Caco-2 (cell line): Measurements from ENCODE around the gene FRY. TPM values are rescaled to one million over a fixed set of nuclear protein-coding genes. Genes with fewer than 3 reads are reported as not detected.

Source experiments
- BruUV-seq: library from RNA; stranded (reverse); fragments of 400-500 nt; replicated peaks from 2 replicates; lab custom pipeline; 2021; lab: Mats Ljungman, UMichigan
- CTCF ChIA-PET: fragments of 300-600 bp; sonication (Branson Sonifier 250); formaldehyde crosslinking; loops from one replicate; lab custom pipeline; 2022; ENCODE audit warnings: antibody characterized with exemption; lab: Charles Lee
- POLR2A ChIA-PET: fragments of 300-600 bp; sonication (Branson Sonifier 250); formaldehyde crosslinking; loops from one replicate; lab custom pipeline; 2022; ENCODE audit warnings: antibody characterized with exemption; lab: Charles Lee
- DNase-seq, 2 experiments: peaks; one replicate each; pipeline versions ENCODE4 v3.0.0 to v3.0.0-alpha.2; 2020 to 2022
- H3K27me3 ChIP-seq: replicated peaks from 2 replicates; pipeline ENCODE4 v1.6.0; 2011; ENCODE audit warnings: low read length; ENCODE audit not compliant: control insufficient read depth, insufficient read depth
- H3K36me3 ChIP-seq: 2 replicates; pipeline ENCODE4 v1.5.1; 2011; ENCODE audit warnings: low read length; ENCODE audit not compliant: control insufficient read depth, insufficient read depth
- H3K4me1 ChIP-seq: fragments of 250-450 bp; sonication (Bioruptor Pico); 2 replicates; pipeline ENCODE4 v1.5.1; 2020; ENCODE audit warnings: mild to moderate bottlenecking
- H3K4me3 ChIP-seq: 2 replicates; pipeline ENCODE4 v1.5.1; 2011; ENCODE audit warnings: low read depth, mild to moderate bottlenecking, control low read depth, low read length
- H3K9me3 ChIP-seq: fragments of 250-450 bp; sonication (Bioruptor Pico); 2 replicates; pipeline ENCODE4 v1.5.1; 2020; ENCODE audit warnings: mild to moderate bottlenecking, moderate library complexity
- H3K27ac Mint-ChIP-seq: one replicate; pipeline ENCODE4 v1.8.0; 2022; ENCODE audit warnings: mixed read lengths; ENCODE audit not compliant: unreplicated experiment
- H3K27me3 Mint-ChIP-seq: one replicate; pipeline ENCODE4 v1.8.0; 2022; ENCODE audit warnings: mixed read lengths; ENCODE audit not compliant: insufficient read depth, unreplicated experiment
- H3K36me3 Mint-ChIP-seq: one replicate; pipeline ENCODE4 v1.8.0; 2022; ENCODE audit warnings: mild to moderate bottlenecking, mixed read lengths; ENCODE audit not compliant: insufficient read depth, unreplicated experiment
- H3K4me1 Mint-ChIP-seq: one replicate; pipeline ENCODE4 v1.8.0; 2022; ENCODE audit warnings: low read depth, mixed read lengths; ENCODE audit not compliant: unreplicated experiment
- H3K4me3 Mint-ChIP-seq: one replicate; pipeline ENCODE4 v1.8.0; 2022; ENCODE audit warnings: mild to moderate bottlenecking, moderate library complexity, mixed read lengths; ENCODE audit not compliant: unreplicated experiment
- H3K9me3 Mint-ChIP-seq: one replicate; pipeline ENCODE4 v1.8.0; 2022; ENCODE audit warnings: mixed read lengths; ENCODE audit not compliant: unreplicated experiment
- intact Hi-C: fragments of 100-400 bp; cut with micrococcal nuclease; formaldehyde crosslinking; loops from one replicate; pipeline ENCODE4 v1.10.0; 2022; ENCODE audit not compliant: unreplicated experiment
- total RNA-seq: library from RNA; stranded (reverse); gene quantifications from 2 replicates; pipeline ENCODE4 v1.2.3, GENCODE V29; 2022
- TF ChIP-seq, protein P1 (sequence below), 2 experiments: fragments of 200-600 bp in 1 of 2; IDR thresholded peaks; 1 replicate in 1 of 2; 2 replicates in 1 of 2; pipeline versions ENCODE4 v1.5.1 to v1.8.0; 2011 to 2022; ENCODE audit warnings: antibody characterized with exemption in 1 of 2, control low read depth in 1 of 2, inconsistent platforms in 1 of 2, low read depth in 1 of 2, low read length in 1 of 2, mild to moderate bottlenecking in 1 of 2, moderate library complexity in 1 of 2; ENCODE audit not compliant: insufficient read depth in 1 of 2, severe bottlenecking in 1 of 2, unreplicated experiment in 1 of 2

FRY gene
- total RNA-seq, 1 experiment from 2014 or later: 118 TPM

DNA sequence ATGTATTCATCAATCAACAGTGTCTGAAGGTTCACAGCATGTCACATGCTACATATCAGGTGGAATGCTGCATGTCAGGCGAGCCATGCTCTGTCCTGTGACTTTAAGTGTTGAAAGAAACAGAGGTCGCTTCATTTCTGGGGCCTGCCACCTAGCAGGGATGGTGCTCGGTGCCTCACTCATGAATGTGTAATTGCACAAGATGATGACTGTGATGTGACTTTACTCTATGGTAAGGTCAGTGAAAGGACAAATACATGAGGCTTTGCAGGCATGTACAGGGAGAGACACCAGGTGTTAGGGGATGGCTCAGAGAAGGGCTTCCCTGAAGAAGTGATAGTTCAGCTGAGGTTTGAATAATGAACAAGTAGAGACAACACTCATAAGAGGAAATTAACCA lies 66.7 kb downstream of the FRY start:
- Mint-ChIP-seq H3K4me1 (no peaks in the 10 kb centered on the region), H3K27me3 (no peaks in the 10 kb centered on the region), H3K27ac (no peak overlapping the region), H3K4me3 (no peak overlapping the region), H3K9me3 (no peaks in the 10 kb centered on the region), H3K36me3 (no peaks in the 10 kb centered on the region)
- no peaks in the 10 kb centered on the region for H3K36me3 ChIP-seq
- intact Hi-C loops: no loop called here
- ChIA-PET CTCF (no interaction called here), POLR2A (no interaction called here)
- no peak overlapping the region for H3K4me3 ChIP-seq
- BruUV-seq: no TSS peak
- H3K9me3 ChIP-seq: no peaks in the 10 kb centered on the region
- DNase-seq: peak in 1 of 2 experiments; percentile 18
- TF ChIP-seq, protein P1, sequence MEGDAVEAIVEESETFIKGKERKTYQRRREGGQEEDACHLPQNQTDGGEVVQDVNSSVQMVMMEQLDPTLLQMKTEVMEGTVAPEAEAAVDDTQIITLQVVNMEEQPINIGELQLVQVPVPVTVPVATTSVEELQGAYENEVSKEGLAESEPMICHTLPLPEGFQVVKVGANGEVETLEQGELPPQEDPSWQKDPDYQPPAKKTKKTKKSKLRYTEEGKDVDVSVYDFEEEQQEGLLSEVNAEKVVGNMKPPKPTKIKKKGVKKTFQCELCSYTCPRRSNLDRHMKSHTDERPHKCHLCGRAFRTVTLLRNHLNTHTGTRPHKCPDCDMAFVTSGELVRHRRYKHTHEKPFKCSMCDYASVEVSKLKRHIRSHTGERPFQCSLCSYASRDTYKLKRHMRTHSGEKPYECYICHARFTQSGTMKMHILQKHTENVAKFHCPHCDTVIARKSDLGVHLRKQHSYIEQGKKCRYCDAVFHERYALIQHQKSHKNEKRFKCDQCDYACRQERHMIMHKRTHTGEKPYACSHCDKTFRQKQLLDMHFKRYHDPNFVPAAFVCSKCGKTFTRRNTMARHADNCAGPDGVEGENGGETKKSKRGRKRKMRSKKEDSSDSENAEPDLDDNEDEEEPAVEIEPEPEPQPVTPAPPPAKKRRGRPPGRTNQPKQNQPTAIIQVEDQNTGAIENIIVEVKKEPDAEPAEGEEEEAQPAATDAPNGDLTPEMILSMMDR (IDR thresholded peaks at IDR 0.05; ENCODE audit: insufficient read depth in 1 of 2, low read depth in 1 of 2, low read length in 1 of 2, severe bottlenecking in 1 of 2, unreplicated experiment in 1 of 2): no peak
- no peaks in the 10 kb centered on the region for H3K27me3 ChIP-seq
- H3K4me1 ChIP-seq: no peaks in the 10 kb centered on the region

DNA sequence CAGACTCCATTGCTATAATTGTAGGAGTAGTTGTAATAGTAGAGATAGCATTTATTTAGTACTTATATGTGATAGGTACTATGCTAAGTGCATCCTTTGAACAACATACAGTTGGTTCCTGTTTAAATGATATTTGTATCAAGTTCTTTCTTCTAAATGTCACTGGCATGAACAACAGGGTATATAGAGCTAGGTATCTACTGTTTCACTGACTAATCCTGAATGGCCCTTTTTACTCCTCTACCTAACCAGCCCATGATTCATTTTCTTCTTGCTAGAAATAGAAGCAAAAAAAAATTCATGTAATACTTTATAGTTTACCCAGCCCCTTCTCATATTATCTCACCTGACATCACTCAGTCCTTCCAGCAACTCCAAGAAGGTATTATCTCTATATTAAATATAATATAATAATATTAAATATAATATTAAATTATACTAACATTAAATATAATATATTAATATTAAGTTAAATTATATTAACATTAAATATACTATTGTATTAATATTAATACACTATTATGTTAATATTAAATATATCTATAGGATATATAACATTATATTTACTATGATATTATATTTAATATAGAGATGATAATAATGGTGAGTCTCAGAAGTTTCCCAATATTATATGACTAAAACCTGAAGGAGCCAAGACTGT lies 74.2 kb downstream of the FRY start:
- Histone ChIP-seq H3K36me3 (no peaks in the 10 kb centered on the region), H3K4me1 (no peaks in the 10 kb centered on the region), H3K9me3 (no peaks in the 10 kb centered on the region), H3K4me3 (no peak overlapping the region), H3K27me3 (no peaks in the 10 kb centered on the region)
- ChIA-PET CTCF (no interaction called here), POLR2A (no interaction called here)
- Mint-ChIP-seq H3K9me3 (no peaks in the 10 kb centered on the region), H3K27ac (no peak overlapping the region), H3K36me3 (peaks cover 5% of the 10 kb centered on the region), H3K4me3 (no peak overlapping the region), H3K4me1 (no peaks in the 10 kb centered on the region), H3K27me3 (no peaks in the 10 kb centered on the region)
- intact Hi-C loops: no loop called here
- TF ChIP-seq, protein P1 (IDR thresholded peaks at IDR 0.05; ENCODE audit: insufficient read depth in 1 of 2, low read depth in 1 of 2, low read length in 1 of 2, severe bottlenecking in 1 of 2, unreplicated experiment in 1 of 2): no peak
- no peak for DNase-seq
- BruUV-seq: no TSS peak

DNA sequence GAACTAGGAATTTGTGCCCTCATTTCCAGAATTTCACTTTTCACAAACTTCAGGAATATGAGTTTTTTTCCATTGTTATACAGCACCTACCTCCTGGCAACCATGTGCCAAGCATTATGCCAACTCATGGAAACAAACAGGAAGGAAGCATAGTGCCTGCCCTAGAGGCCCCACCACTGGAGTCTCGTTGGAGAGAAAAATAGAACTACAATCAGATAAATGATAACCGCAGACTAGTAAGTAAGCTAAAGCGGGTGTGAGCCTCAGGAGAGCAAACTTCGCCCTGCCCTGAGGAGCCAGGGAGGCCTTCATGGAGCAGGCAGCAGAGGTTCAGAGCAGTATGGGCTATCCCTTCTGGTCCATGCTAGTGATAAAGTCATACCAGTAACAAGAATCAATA lies 75.9 kb downstream of the FRY start:
- BruUV-seq: no TSS peak
- H3K9me3 ChIP-seq: no peaks in the 10 kb centered on the region
- Mint-ChIP-seq H3K27ac (no peak overlapping the region), H3K4me1 (no peaks in the 10 kb centered on the region), H3K27me3 (no peaks in the 10 kb centered on the region), H3K4me3 (no peak overlapping the region), H3K9me3 (no peaks in the 10 kb centered on the region), H3K36me3 (peaks cover 5% of the 10 kb centered on the region)
- TF ChIP-seq, protein P1 (IDR thresholded peaks at IDR 0.05; ENCODE audit: insufficient read depth in 1 of 2, low read depth in 1 of 2, low read length in 1 of 2, severe bottlenecking in 1 of 2, unreplicated experiment in 1 of 2): no peak
- ChIA-PET CTCF (no interaction called here), POLR2A (no interaction called here)
- no peaks in the 10 kb centered on the region for H3K36me3 ChIP-seq
- H3K27me3 ChIP-seq: no peaks in the 10 kb centered on the region
- no peaks in the 10 kb centered on the region for H3K4me1 ChIP-seq
- intact Hi-C loops: no loop called here
- no peak overlapping the region for H3K4me3 ChIP-seq
- no peak for DNase-seq
